OCI-LY1 (cell line): ENCODE measurements around the gene NOTO.

Experiments
- H2AFZ ChIP-seq: fragments of 200-600 bp; sonication (generic), shearing (Covaris generic); 2 replicates; pipeline ENCODE4 v1.6.0; 2014; ENCODE audit warnings: antibody characterized with exemption, mild to moderate bottlenecking, low read length
- H3F3A ChIP-seq: fragments of 200-600 bp; sonication (generic), shearing (Covaris generic); 2 replicates; pipeline ENCODE4 v1.6.0; 2014; ENCODE audit warnings: mild to moderate bottlenecking, antibody characterized with exemption, low read length, moderate library complexity; ENCODE audit not compliant: insufficient read depth
- H3K27ac ChIP-seq: fragments of 200-600 bp; sonication (generic); 2 replicates; pipeline ENCODE4 v1.5.1; 2014; ENCODE audit warnings: low read length, mixed run types, mild to moderate bottlenecking, low read depth; ENCODE audit not compliant: poor library complexity, severe bottlenecking
- H3K27me3 ChIP-seq: fragments of 200-600 bp; sonication (generic); 2 replicates; pipeline ENCODE4 v1.6.0; 2014; ENCODE audit warnings: antibody characterized with exemption, mild to moderate bottlenecking, low read length, moderate library complexity; ENCODE audit not compliant: insufficient read depth
- H3K36me3 ChIP-seq: fragments of 200-600 bp; sonication (generic); 2 replicates; pipeline ENCODE4 v1.6.1; 2014; ENCODE audit warnings: mild to moderate bottlenecking, antibody characterized with exemption, low read length, moderate library complexity, mixed read lengths; ENCODE audit not compliant: insufficient read depth
- H3K4me1 ChIP-seq: fragments of 200-600 bp; sonication (generic); 2 replicates; pipeline ENCODE4 v1.5.1; 2014; ENCODE audit warnings: mild to moderate bottlenecking, low read length, moderate library complexity; ENCODE audit not compliant: insufficient read depth, severe bottlenecking
- H3K4me2 ChIP-seq: fragments of 200-600 bp; sonication (generic), shearing (Covaris generic); 2 replicates; pipeline ENCODE4 v1.6.1; 2014; ENCODE audit warnings: low read length
- H3K4me3 ChIP-seq: fragments of 200-600 bp; sonication (generic); 2 replicates; pipeline ENCODE4 v1.5.1; 2014; ENCODE audit warnings: low read length, low read depth, mild to moderate bottlenecking, mixed read lengths; ENCODE audit not compliant: poor library complexity, severe bottlenecking
- H3K79me2 ChIP-seq: fragments of 200-600 bp; shearing (Covaris generic); 2 replicates; pipeline ENCODE4 v1.6.1; 2016; ENCODE audit warnings: mixed run types, low read length, mixed read lengths; ENCODE audit not compliant: insufficient read depth
- H3K9ac ChIP-seq: fragments of 200-600 bp; sonication (generic), shearing (Covaris generic); 2 replicates; pipeline ENCODE4 v1.6.1; 2014; ENCODE audit warnings: mild to moderate bottlenecking, low read length, mixed read lengths
- H3K9me2 ChIP-seq: fragments of 200-600 bp; sonication (generic), shearing (Covaris generic); 2 replicates; pipeline ENCODE4 v1.6.1; 2014; ENCODE audit warnings: low read depth, mild to moderate bottlenecking, low read length, mixed read lengths
- H3K9me3 ChIP-seq: fragments of 200-600 bp; shearing (Covaris generic); 2 replicates; pipeline ENCODE4 v1.6.1; 2014; ENCODE audit warnings: low read length, mixed read lengths
- H4K20me1 ChIP-seq: fragments of 200-600 bp; sonication (generic), shearing (Covaris generic); 2 replicates; pipeline ENCODE4 v1.6.0; 2016; ENCODE audit warnings: mild to moderate bottlenecking, low read length; ENCODE audit not compliant: insufficient read depth
- EZH2 ChIP-seq: fragments of 200-600 bp; sonication (generic), shearing (Covaris generic); IDR thresholded peaks from 2 replicates; pipeline ENCODE4 v1.8.0; 2017; ENCODE audit warnings: borderline replicate concordance, mixed run types, mild to moderate bottlenecking, antibody characterized with exemption, low read length, moderate library complexity, mixed read lengths
- TF ChIP-seq, protein P1 (sequence below): fragments of 200-600 bp; sonication (generic), shearing (Covaris generic); IDR thresholded peaks from 2 replicates; pipeline ENCODE4 v1.5.1; 2017; ENCODE audit warnings: mild to moderate bottlenecking, antibody characterized with exemption, low read length, moderate library complexity, mixed read lengths

NOTO gene, protein sequence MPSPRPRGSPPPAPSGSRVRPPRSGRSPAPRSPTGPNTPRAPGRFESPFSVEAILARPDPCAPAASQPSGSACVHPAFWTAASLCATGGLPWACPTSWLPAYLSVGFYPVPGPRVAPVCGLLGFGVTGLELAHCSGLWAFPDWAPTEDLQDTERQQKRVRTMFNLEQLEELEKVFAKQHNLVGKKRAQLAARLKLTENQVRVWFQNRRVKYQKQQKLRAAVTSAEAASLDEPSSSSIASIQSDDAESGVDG

DNA sequence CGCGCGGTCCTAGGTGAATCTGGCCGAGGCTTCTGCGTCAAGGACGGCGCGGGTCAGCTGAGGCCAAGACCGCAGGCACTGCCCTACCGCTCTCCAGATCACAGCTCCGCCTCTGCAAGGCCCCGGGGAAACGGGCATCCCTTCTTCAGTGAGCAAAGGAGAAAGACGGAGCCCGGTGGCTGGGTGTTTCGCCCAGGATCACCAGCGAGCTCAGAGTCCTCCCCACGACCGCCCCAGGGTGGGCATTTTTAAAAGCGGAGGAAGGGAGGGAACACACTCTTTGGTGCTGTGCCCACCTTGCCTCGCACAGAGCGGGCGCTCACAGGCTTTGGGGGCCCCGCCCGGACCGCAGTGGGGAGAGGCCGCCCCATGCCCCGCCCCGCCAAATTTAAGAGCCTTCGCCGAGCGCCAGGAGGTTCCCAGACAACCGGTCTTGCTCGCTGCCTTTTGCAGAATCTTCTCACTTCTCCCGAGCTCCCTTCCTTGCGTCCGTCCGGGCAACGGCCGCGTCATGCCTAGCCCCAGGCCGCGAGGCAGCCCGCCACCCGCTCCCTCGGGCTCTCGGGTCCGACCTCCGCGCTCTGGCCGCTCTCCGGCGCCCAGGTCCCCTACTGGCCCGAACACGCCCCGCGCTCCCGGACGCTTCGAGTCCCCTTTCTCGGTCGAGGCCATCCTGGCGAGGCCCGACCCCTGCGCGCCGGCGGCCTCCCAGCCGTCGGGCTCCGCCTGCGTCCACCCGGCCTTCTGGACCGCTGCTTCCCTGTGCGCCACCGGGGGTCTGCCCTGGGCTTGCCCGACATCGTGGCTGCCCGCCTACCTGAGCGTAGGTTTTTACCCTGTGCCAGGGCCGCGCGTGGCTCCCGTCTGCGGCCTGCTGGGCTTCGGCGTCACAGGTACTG lies at the start of gene NOTO:
NOTO (plus strand) TSS at position 419 of the 899 bp plus-strand sequence; CDS start at position 512, 93 bp downstream.
- H3K27me3 ChIP-seq: no peaks in the 10 kb centered on the region
- no peak for TF ChIP-seq EZH2
- TF ChIP-seq, protein P1, sequence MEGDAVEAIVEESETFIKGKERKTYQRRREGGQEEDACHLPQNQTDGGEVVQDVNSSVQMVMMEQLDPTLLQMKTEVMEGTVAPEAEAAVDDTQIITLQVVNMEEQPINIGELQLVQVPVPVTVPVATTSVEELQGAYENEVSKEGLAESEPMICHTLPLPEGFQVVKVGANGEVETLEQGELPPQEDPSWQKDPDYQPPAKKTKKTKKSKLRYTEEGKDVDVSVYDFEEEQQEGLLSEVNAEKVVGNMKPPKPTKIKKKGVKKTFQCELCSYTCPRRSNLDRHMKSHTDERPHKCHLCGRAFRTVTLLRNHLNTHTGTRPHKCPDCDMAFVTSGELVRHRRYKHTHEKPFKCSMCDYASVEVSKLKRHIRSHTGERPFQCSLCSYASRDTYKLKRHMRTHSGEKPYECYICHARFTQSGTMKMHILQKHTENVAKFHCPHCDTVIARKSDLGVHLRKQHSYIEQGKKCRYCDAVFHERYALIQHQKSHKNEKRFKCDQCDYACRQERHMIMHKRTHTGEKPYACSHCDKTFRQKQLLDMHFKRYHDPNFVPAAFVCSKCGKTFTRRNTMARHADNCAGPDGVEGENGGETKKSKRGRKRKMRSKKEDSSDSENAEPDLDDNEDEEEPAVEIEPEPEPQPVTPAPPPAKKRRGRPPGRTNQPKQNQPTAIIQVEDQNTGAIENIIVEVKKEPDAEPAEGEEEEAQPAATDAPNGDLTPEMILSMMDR: no peak
- H3F3A ChIP-seq: no peaks in the 10 kb centered on the region
- no peaks in the 10 kb centered on the region for H3K79me2 ChIP-seq
- no peak within 1 kb of the TSS for H3K27ac ChIP-seq
- H3K9me2 ChIP-seq: no peaks in the 10 kb centered on the region
- H3K36me3 ChIP-seq: no peaks in the 10 kb centered on the region
- no peak within 1 kb of the TSS for H3K4me3 ChIP-seq
- no peaks in the 10 kb centered on the region for H4K20me1 ChIP-seq
- no peak within 1 kb of the TSS for H3K4me2 ChIP-seq
- H3K4me1 ChIP-seq: no peaks in the 10 kb centered on the region
- no peak within 1 kb of the TSS for H2AFZ ChIP-seq
- H3K9me3 ChIP-seq: no peaks in the 10 kb centered on the region
- no peak within 1 kb of the TSS for H3K9ac ChIP-seq

DNA sequence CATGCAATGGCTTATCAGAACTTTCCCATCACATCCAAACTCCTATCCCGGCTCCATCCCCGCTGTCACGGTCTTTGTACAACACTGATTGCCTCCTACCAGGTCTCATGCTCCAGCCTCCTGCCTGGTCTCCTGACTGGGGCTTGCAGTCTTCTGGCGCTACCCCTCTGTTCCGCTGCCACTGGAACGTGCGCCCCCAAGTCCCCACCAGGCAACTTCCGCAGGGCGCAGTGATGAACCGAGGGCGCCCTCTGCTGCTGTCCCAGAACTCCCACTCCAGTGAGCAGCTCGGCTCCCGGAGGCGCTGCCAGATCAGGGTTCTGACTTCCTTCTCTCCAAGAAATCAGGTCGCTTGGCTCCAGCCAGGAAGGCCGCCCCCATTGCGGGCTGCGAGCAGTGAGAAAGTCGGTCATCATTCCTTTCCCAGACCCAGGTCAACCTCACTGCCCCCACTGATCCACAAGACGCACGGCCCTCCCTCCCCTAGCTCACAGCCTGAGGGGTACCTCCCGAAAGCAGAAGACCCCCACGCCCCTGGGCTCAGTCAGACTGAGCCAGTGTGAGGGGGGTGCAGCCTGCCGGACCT lies 45.7 kb upstream of the NOTO start:
- H3K9ac ChIP-seq: no peak overlapping the region
- no peak overlapping the region for H3K4me3 ChIP-seq
- no peak overlapping the region for H3K4me2 ChIP-seq
- no peaks in the 10 kb centered on the region for H3K9me2 ChIP-seq
- no peaks in the 10 kb centered on the region for H3K36me3 ChIP-seq
- TF ChIP-seq EZH2: no peak
- TF ChIP-seq, protein P1: peak; percentile 50
- 0 out of 2 replicates have a peak, but pooled peaks cover 3% of the 10 kb centered on the region for H3K27me3 ChIP-seq
- H3K79me2 ChIP-seq: no peaks in the 10 kb centered on the region
- H3F3A ChIP-seq: no peaks in the 10 kb centered on the region
- H2AFZ ChIP-seq: no peak overlapping the region
- no peak overlapping the region for H3K27ac ChIP-seq
- H3K4me1 ChIP-seq: no peaks in the 10 kb centered on the region
- H4K20me1 ChIP-seq: no peaks in the 10 kb centered on the region
- no peaks in the 10 kb centered on the region for H3K9me3 ChIP-seq

DNA sequence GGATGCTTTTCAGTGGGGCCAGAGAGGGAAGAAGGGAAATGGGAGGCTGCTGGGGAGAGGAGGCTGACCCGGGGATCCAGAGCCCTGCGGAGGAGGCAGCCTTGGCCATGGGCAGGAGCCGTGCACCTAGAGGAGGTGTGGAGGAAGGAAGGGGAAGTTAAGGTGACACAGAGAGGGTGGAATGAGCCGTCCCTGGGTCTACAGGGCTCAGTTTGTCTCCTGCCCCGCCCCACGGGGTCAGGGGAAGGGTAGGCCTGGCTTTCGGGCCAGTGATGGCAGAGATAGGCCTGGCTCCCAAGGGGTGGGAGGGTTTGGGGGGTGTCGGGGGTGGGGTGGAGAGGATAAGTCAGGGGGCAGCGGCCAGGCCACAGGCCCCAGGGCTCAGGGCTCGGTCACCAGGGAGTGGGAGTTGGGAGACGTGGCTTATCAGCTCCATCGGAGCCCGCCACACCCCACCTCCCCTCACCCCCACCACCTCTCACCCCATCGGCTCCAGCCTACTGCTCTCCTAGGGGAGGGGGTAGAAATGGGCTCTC lies 39.5 kb upstream of the NOTO start:
- H3K79me2 ChIP-seq: no peaks in the 10 kb centered on the region
- H3K4me2 ChIP-seq: no peak overlapping the region
- no peak overlapping the region for H3K9ac ChIP-seq
- no peak overlapping the region for H2AFZ ChIP-seq
- no peaks in the 10 kb centered on the region for H3F3A ChIP-seq
- no peaks in the 10 kb centered on the region for H3K4me1 ChIP-seq
- no peaks in the 10 kb centered on the region for H4K20me1 ChIP-seq
- no peaks in the 10 kb centered on the region for H3K36me3 ChIP-seq
- no peak overlapping the region for H3K4me3 ChIP-seq
- no peaks in the 10 kb centered on the region for H3K9me2 ChIP-seq
- no peak overlapping the region for H3K27ac ChIP-seq
- H3K9me3 ChIP-seq: no peaks in the 10 kb centered on the region
- 0 out of 2 replicates have a peak, but pooled peaks cover 3% of the 10 kb centered on the region for H3K27me3 ChIP-seq
- TF ChIP-seq, protein P1: no peak
- TF ChIP-seq EZH2: no peak
